ENCODE measurements around the gene PFDN6. TPM values are rescaled to one million over a fixed set of nuclear protein-coding genes. Genes with fewer than 3 reads are reported as not detected.
A peak's percentile ranks its signal among the peaks of the same experiment; 100 is the strongest.

PFDN6 gene
- total and polyA plus RNA-seq, 9 of the 15 experiments (the other 6 are each of a cell fraction or from before 2014, with no cell fraction given): 6.8 to 475 (median 216) TPM

- TF ChIP-seq AFF1 (IDR thresholded peaks at IDR 0.05; ENCODE audit: low read depth in 1 of 2, partially characterized antibody in 2 of 2) (no peak), NFYB (IDR thresholded peaks at IDR 0.05; ENCODE audit: extremely low read depth, insufficient read length) (no peak), CHD7 (IDR thresholded peaks at IDR 0.05; ENCODE audit: low read depth, low read length) (no peak), ZFX (CRISPR knock-in tag; IDR thresholded peaks at IDR 0.05) (peak; percentile 84), TAF9B (IDR thresholded peaks at IDR 0.05; ENCODE audit: partially characterized antibody) (no peak), ZNF445 (CRISPR knock-in tag; IDR thresholded peaks at IDR 0.05; ENCODE audit: low read depth) (no peak), XRCC4 (IDR thresholded peaks at IDR 0.05; ENCODE audit: extremely low read depth, insufficient read depth, insufficient read length) (no peak), ZNF75A (CRISPR knock-in tag; IDR thresholded peaks at IDR 0.05) (no peak), CXXC5 (CRISPR knock-in tag; IDR thresholded peaks at IDR 0.05) (no peak), CHD2 (IDR thresholded peaks at IDR 0.05; ENCODE audit: low read depth, low read length) (peak; percentile 4; the same call in 1 of the 2 replicates)
Observed at GRCh38 chr6:33272275-33273128, 16.9 kb upstream of the PFDN6 start (continued).

Data from K562 (cell line).